ENCODE measurements around the gene GCN1.

The GCN1 gene

GRCh38 chr12:120222288-120222832, 27.8 kb upstream of the GCN1 start:
- Histone ChIP-seq H3K4me3 (ENCODE audit: low read depth in 1 of 2, low read length in 2 of 2) (no peak overlapping the region), H3K9ac (ENCODE audit: low read depth in 1 of 2, low read length in 2 of 2) (no peak overlapping the region), H3K9me3 (ENCODE audit: control insufficient read depth in 1 of 2, low read length in 2 of 2) (no peaks in the 10 kb centered on the region), H3K4me1 (ENCODE audit: control insufficient read depth in 1 of 2, insufficient read depth in 2 of 2, low read length in 2 of 2) (peaks cover 38% of the 10 kb centered on the region in 2 donors), H3K36me3 (ENCODE audit: control insufficient read depth in 1 of 2, insufficient read depth in 2 of 2, low read length in 2 of 2) (peaks cover 41 to 58% of the 10 kb centered on the region in 2 donors), H3K27ac (ENCODE audit: low read depth, low read length) (no peak overlapping the region), H3K27me3 (ENCODE audit: control insufficient read depth in 1 of 2, insufficient read depth in 2 of 2, low read length in 2 of 2) (no peaks in the 10 kb centered on the region)

GRCh38 chr12:120221576-120221900, 27.0 kb upstream of the GCN1 start:
- Histone ChIP-seq H3K4me3 (ENCODE audit: low read depth in 1 of 2, low read length in 2 of 2) (no peak overlapping the region), H3K4me1 (ENCODE audit: control insufficient read depth in 1 of 2, insufficient read depth in 2 of 2, low read length in 2 of 2) (peaks cover 30% of the 10 kb centered on the region in 2 donors), H3K9ac (ENCODE audit: low read depth in 1 of 2, low read length in 2 of 2) (no peak overlapping the region), H3K27ac (ENCODE audit: low read depth, low read length) (no peak overlapping the region), H3K9me3 (ENCODE audit: control insufficient read depth in 1 of 2, low read length in 2 of 2) (no peaks in the 10 kb centered on the region), H3K36me3 (ENCODE audit: control insufficient read depth in 1 of 2, insufficient read depth in 2 of 2, low read length in 2 of 2) (peaks cover 41 to 64% of the 10 kb centered on the region in 2 donors), H3K27me3 (ENCODE audit: control insufficient read depth in 1 of 2, insufficient read depth in 2 of 2, low read length in 2 of 2) (no peaks in the 10 kb centered on the region)

- Histone ChIP-seq H3K4me3 (ENCODE audit: low read depth in 1 of 2, low read length in 2 of 2) (no peak overlapping the region), H3K4me1 (ENCODE audit: control insufficient read depth in 1 of 2, insufficient read depth in 2 of 2, low read length in 2 of 2) (peaks cover 25% of the 10 kb centered on the region in 2 donors), H3K36me3 (ENCODE audit: control insufficient read depth in 1 of 2, insufficient read depth in 2 of 2, low read length in 2 of 2) (peaks cover 45 to 68% of the 10 kb centered on the region in 2 donors), H3K9me3 (ENCODE audit: control insufficient read depth in 1 of 2, low read length in 2 of 2) (no peaks in the 10 kb centered on the region), H3K9ac (ENCODE audit: low read depth in 1 of 2, low read length in 2 of 2) (no peak overlapping the region), H3K27ac (ENCODE audit: low read depth, low read length) (no peak overlapping the region), H3K27me3 (ENCODE audit: control insufficient read depth in 1 of 2, insufficient read depth in 2 of 2, low read length in 2 of 2) (no peaks in the 10 kb centered on the region)
Measured at GRCh38 chr12:120220838-120221575, 26.5 kb upstream of the GCN1 start.

GRCh38 chr12:120218680-120219606, 24.4 kb upstream of the GCN1 start:
- no peak overlapping the region for H3K27ac ChIP-seq (ENCODE audit: low read depth, low read length)
- peaks cover 60 to 86% of the 10 kb centered on the region in 2 donors for H3K36me3 ChIP-seq (ENCODE audit: control insufficient read depth in 1 of 2, insufficient read depth in 2 of 2, low read length in 2 of 2)
- no peak overlapping the region for H3K9ac ChIP-seq (ENCODE audit: low read depth in 1 of 2, low read length in 2 of 2)
- no peaks in the 10 kb centered on the region for H3K9me3 ChIP-seq (ENCODE audit: control insufficient read depth in 1 of 2, low read length in 2 of 2)
- H3K27me3 ChIP-seq (ENCODE audit: control insufficient read depth in 1 of 2, insufficient read depth in 2 of 2, low read length in 2 of 2) = no peaks in the 10 kb centered on the region
- H3K4me3 ChIP-seq (ENCODE audit: low read depth in 1 of 2, low read length in 2 of 2) = no peak overlapping the region
- H3K4me1 ChIP-seq (ENCODE audit: control insufficient read depth in 1 of 2, insufficient read depth in 2 of 2, low read length in 2 of 2) = peaks cover 6% of the 10 kb centered on the region in 2 donors

DNA sequence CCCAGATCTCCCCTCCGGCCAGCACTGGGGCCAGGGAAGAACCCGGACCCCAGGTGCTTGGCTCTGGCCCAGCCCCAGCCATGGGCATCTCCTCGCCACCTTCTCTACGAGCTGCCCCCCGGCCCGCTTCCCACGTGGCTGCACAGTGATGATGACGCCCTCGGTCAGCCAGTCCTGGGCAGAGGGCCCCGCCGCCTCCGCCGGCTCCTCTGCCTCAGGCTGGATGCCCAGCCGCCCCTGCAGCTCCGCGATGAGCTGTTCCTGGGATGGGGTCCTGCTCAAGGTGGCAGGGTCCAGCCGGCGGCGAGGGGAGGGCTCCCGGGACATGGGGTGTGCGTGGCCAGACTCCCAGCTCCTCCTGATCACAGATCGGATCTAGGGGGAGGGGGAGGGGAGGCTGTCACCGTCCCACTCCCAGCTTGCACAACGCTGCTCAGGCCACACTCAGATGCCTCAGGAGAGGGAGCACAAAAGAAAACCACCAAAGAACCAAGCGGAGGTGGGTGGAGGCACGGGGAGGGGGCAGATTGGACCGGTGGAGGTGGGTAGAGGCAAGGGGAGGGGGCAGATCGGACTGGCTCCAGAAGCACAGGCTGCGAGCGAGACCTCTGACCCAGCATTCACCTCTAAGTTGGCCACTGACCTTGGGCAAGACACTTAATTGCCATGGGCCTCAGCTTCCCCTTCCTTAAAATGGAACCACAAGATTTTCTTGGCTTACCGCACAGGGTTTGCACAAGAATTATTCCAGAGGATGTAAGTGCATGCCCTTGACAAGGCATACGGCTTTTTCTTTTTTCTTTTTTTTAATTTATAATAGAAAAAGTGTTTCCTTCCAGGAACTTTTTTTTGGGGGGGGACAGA, 22.5 kb upstream of the GCN1 start:
- no peaks in the 10 kb centered on the region for H3K4me1 ChIP-seq (ENCODE audit: control insufficient read depth in 1 of 2, insufficient read depth in 2 of 2, low read length in 2 of 2)
- H3K4me3 ChIP-seq (ENCODE audit: low read depth in 1 of 2, low read length in 2 of 2) = no peak overlapping the region
- peaks cover 65 to 88% of the 10 kb centered on the region in 2 donors for H3K36me3 ChIP-seq (ENCODE audit: control insufficient read depth in 1 of 2, insufficient read depth in 2 of 2, low read length in 2 of 2)
- H3K27me3 ChIP-seq (ENCODE audit: control insufficient read depth in 1 of 2, insufficient read depth in 2 of 2, low read length in 2 of 2) = no peaks in the 10 kb centered on the region
- H3K27ac ChIP-seq (ENCODE audit: low read depth, low read length) = no peak overlapping the region
- no peaks in the 10 kb centered on the region for H3K9me3 ChIP-seq (ENCODE audit: control insufficient read depth in 1 of 2, low read length in 2 of 2)
- no peak overlapping the region for H3K9ac ChIP-seq (ENCODE audit: low read depth in 1 of 2, low read length in 2 of 2)

DNA sequence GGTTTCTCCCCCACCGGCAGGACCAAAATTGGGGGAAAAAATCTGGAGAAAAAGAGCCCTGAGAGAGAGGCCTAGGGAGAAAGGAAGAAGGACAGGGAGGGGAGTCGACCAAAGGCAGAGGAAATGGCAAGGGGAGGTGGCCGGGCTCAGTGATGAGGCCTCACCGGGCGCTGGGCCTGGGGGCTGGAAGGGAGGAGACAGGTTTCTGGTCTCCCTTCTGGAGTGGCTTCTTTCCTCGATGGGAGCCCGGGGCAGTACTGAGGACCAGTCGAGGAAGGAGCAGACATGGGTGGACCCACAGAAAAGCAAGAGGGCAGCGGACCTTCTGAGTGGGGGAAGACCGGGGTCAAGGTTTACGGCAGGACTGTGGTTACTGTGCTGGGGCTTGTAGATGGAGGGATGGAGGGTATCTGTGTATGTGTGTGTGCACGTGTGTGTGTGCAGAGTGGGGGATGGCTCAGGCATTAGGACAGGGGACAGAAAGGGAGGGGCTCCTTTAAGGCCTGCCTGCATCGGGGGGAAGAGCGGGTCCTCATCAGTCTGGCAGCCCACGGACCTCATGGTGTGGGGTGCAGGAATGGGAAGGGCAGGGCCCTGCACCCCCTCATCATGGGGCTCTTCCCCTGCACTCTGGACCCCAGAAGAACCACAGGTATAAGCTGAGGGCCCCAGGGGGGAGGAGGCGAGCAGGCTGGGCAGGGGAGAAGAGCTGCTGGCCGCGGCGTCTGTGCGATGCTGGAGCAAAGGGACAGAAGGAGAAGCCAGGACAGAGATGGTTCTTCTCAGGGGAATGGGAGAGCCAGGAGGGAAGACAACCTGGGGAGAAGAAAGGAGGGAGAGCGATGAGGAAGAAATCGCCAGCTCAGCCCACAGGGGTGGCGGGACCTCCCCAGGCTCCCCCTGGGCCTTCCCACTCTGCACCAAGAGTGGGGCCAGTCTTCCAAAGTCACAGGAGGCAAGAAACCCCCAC, 21.5 kb upstream of the GCN1 start:
- no peak overlapping the region for H3K4me3 ChIP-seq (ENCODE audit: low read depth in 1 of 2, low read length in 2 of 2)
- H3K36me3 ChIP-seq (ENCODE audit: control insufficient read depth in 1 of 2, insufficient read depth in 2 of 2, low read length in 2 of 2) = peaks cover 62 to 88% of the 10 kb centered on the region in 2 donors
- no peak overlapping the region for H3K27ac ChIP-seq (ENCODE audit: low read depth, low read length)

GRCh38 chr12:120215357-120215735, 20.8 kb upstream of the GCN1 start:
- Histone ChIP-seq H3K9ac (ENCODE audit: low read depth in 1 of 2, low read length in 2 of 2) (no peak overlapping the region), H3K36me3 (ENCODE audit: control insufficient read depth in 1 of 2, insufficient read depth in 2 of 2, low read length in 2 of 2) (peaks cover 56 to 86% of the 10 kb centered on the region in 2 donors), H3K9me3 (ENCODE audit: control insufficient read depth in 1 of 2, low read length in 2 of 2) (no peaks in the 10 kb centered on the region), H3K27ac (ENCODE audit: low read depth, low read length) (no peak overlapping the region), H3K4me3 (ENCODE audit: low read depth in 1 of 2, low read length in 2 of 2) (no peak overlapping the region), H3K4me1 (ENCODE audit: control insufficient read depth in 1 of 2, insufficient read depth in 2 of 2, low read length in 2 of 2) (no peaks in the 10 kb centered on the region), H3K27me3 (ENCODE audit: control insufficient read depth in 1 of 2, insufficient read depth in 2 of 2, low read length in 2 of 2) (no peaks in the 10 kb centered on the region)

More for the DNA sequence above, 21.5 kb upstream of the GCN1 start:
- Histone ChIP-seq H3K27me3 (ENCODE audit: control insufficient read depth in 1 of 2, insufficient read depth in 2 of 2, low read length in 2 of 2) (no peaks in the 10 kb centered on the region), H3K9ac (ENCODE audit: low read depth in 1 of 2, low read length in 2 of 2) (no peak overlapping the region), H3K9me3 (ENCODE audit: control insufficient read depth in 1 of 2, low read length in 2 of 2) (no peaks in the 10 kb centered on the region), H3K4me1 (ENCODE audit: control insufficient read depth in 1 of 2, insufficient read depth in 2 of 2, low read length in 2 of 2) (no peaks in the 10 kb centered on the region)

GRCh38 chr12:120214626-120215356, 20.3 kb upstream of the GCN1 start:
- no peak overlapping the region for H3K27ac ChIP-seq (ENCODE audit: low read depth, low read length)
- no peak overlapping the region for H3K9ac ChIP-seq (ENCODE audit: low read depth in 1 of 2, low read length in 2 of 2)
- no peaks in the 10 kb centered on the region for H3K4me1 ChIP-seq (ENCODE audit: control insufficient read depth in 1 of 2, insufficient read depth in 2 of 2, low read length in 2 of 2)
- no peaks in the 10 kb centered on the region for H3K9me3 ChIP-seq (ENCODE audit: control insufficient read depth in 1 of 2, low read length in 2 of 2)
- no peaks in the 10 kb centered on the region for H3K27me3 ChIP-seq (ENCODE audit: control insufficient read depth in 1 of 2, insufficient read depth in 2 of 2, low read length in 2 of 2)
- no peak overlapping the region for H3K4me3 ChIP-seq (ENCODE audit: low read depth in 1 of 2, low read length in 2 of 2)
- H3K36me3 ChIP-seq (ENCODE audit: control insufficient read depth in 1 of 2, insufficient read depth in 2 of 2, low read length in 2 of 2) = peaks cover 57 to 86% of the 10 kb centered on the region in 2 donors

Measured in duodenal mucosa (tissue), 2 donors.